HG03571 (cell line): ENCODE results near the gene VEZT.
"Not testable (repeated sequence)": the region's sequence is repeated elsewhere in the genome, so short reads cannot be mapped to it uniquely, and the experiment has no call there.

ENCODE experiments used
- ATAC-seq: cut with Tn5 transposase; IDR thresholded peaks from one replicate; pipeline ENCODE4 v1.9.1; 2021; ENCODE audit not compliant: unreplicated experiment

Gene VEZT, protein sequence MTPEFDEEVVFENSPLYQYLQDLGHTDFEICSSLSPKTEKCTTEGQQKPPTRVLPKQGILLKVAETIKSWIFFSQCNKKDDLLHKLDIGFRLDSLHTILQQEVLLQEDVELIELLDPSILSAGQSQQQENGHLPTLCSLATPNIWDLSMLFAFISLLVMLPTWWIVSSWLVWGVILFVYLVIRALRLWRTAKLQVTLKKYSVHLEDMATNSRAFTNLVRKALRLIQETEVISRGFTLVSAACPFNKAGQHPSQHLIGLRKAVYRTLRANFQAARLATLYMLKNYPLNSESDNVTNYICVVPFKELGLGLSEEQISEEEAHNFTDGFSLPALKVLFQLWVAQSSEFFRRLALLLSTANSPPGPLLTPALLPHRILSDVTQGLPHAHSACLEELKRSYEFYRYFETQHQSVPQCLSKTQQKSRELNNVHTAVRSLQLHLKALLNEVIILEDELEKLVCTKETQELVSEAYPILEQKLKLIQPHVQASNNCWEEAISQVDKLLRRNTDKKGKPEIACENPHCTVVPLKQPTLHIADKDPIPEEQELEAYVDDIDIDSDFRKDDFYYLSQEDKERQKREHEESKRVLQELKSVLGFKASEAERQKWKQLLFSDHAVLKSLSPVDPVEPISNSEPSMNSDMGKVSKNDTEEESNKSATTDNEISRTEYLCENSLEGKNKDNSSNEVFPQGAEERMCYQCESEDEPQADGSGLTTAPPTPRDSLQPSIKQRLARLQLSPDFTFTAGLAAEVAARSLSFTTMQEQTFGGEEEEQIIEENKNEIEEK

GRCh38 chr12:95217377-95218149 is at the start of gene VEZT, which contains the start of gene FGD6:
Gene VEZT, plus strand, starts transcription at chr12:95217807. Its CDS starts 44 bp downstream, at chr12:95217851.
Gene FGD6, minus strand, starts transcription at chr12:95217467. Its CDS starts 227 bp downstream, at chr12:95217240.
- ATAC-seq, result peak; percentile 89

GRCh38 chr12:95168746-95169145 is 48.9 kb upstream of the VEZT start:
- ATAC-seq, result no peak

DNA sequence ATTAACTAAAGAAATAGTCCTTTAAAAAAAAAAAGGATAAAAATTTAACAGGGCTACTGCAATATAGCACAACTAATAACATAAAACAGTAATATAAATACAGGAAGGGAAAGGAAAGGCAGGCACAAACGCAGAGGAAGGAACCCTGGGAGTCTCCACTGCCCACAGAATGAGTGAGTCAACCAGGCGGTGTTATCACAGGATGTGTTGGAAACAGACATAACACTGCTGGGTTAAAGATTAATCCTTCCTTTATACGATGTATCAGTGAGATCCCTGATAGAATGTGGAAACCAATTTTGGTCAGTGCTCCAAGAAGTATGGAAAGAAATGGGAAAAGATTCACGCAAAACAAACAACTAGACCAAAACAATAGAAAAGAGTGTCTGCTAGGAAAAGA is 48.2 kb upstream of the VEZT start:
- ATAC-seq, result no peak

DNA sequence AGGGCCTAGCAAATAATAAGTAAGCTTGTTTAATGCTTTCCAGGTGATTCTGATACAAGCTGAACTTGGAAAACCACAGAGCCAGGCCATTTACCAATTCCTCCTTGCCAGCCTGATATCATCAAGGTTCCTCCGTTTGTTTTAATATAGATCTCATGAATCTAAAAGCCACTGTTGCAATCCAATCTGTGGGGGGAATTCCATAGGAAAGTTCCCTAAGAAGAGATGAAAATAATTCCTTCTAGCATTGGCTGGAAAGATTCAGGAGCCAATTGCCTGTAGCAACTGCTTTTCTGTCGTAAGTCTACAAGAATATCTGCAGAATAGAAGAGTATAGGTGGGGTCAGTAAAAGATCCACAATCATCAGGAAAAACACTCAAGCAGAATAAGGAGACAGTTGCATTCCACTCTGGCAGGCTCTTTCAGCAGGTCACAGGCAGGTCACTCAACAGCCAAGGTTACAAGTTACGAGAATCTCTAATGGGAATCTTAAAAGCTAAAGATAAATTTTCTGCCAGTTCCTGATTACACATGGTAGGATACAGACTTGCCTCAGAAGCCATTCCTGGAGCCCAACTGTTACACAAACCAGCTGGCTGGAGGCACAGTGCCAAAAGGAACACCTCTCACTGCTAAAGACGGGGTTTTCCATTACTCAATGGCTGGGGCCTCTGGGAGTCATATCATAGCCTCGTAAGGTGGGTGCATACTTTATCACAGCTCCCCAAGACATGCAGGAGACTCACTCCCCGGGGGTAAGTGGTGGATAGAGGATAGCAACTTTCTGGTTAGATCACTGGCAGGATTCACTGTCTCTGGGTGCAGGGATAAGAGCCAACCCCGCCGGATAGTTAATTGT is 44.0 kb upstream of the VEZT start:
- ATAC-seq, result no peak

DNA sequence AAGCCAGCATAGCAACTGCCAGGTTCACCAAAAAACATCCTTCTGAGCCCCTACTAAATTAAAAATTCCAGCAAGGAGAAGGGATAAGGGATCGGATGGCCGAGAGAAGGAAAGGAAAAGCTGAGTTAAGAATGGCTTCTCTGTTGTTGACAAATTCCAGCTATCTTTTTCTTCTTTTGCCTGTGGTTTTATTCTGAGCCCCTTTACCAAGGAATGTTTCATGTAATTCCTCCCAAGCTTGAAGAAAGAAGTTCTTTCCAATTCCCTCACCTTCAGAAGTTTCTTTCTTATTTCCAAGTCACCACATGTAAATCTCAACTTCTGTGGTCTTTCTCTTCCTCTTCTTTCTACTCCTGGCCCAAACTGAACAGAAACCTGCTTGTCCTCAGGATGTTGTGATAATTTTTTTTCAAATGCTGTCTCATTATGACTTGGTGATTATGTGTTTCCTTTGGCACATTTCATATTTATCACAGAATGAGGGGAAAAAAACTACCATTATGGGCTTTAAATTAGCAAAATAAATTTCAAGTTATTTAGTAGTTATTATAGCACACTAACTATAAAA is 40.3 kb upstream of the VEZT start:
- no peak for ATAC-seq

GRCh38 chr12:95178136-95178535 is 39.5 kb upstream of the VEZT start:
- no peak for ATAC-seq

DNA sequence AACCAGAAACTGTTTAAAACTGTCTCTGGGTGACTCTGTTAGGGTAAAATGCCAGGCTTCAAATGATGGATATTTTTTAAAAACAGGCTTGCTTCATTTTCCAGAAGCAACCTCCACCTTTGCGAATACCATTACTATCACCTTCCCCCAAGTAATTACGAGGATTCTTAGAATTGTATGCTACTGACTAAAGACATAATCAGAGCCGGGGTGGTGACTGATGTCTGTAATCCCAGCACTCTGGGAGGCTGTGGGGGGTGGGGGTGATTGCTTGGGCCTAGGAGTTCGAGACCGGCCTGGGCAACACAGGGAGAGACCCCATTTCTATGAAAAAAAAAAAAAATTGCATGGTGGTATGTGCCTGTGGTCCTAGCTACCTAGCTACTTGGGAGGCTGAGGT is 38.6 kb upstream of the VEZT start:
- no peak for ATAC-seq

DNA sequence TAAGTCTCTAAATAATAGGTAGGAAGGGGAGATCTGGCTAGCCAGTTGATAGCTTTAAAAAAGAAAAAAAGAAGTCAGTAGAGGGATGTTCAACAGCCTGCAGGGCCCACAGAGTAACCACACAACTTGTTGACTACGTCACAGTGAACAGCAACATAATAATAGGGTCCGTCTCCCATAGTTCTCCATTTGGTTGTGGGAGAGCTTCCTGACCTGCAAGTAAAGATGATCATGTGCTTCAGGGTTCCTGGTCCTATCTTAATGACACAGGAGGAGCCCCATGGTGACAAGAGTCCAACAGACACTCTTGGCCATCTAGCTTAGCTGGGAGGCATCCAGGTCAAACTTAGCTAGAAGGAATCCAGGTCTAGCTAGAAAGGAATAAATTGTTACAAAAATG is 36.5 kb upstream of the VEZT start:
- no peak for ATAC-seq

- no peak for ATAC-seq
Observed at GRCh38 chr12:95182868-95183415, 34.7 kb upstream of the VEZT start.

GRCh38 chr12:95184121-95184520 is 33.5 kb upstream of the VEZT start:
- ATAC-seq, result no peak

- no peak for ATAC-seq
Observed at GRCh38 chr12:95185072-95185471, 32.5 kb upstream of the VEZT start.

DNA sequence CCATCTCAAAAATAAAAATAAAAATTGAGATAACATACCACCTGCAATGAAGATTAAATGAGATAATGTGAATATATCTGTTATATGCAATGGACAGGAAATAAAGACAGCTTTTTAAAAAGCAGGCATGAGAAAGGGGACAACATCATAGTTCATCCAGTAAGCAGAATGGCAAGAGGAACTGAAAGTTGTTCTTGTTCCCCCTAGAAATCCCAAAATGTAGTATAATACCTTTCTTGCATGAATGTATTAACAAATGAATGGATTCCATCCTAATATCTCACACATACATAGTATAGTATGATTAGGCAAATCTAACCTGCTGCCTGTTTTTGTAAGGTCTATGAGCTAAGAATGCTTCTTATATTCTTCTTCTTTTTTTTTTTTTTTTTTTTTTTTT is 31.8 kb upstream of the VEZT start:
- ATAC-seq, result no peak

DNA sequence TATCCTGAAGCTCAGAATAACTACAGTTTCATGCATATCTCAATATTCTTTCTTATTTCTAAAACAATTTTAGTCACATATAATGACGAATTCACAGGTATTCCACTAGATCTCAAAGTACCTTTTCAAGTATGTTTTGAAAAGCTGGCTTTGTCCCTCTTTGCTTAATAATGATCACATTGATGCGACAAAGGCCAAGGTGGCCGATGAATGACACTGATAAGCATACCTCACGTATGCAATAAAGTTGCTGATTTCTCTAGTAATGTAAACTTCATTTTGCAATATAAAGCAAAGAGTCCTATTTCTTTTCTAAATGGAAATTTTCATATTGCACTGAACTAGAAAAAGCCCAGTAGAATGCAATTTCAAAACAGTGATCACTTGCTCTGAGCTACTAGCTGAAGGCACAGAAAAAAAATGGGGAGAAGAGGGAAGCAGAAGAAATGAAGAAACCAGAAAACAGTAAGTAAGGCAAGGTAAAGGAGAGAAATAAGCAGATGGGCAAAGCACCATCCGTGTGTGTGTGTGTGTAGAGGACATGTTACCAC is 29.7 kb upstream of the VEZT start:
- ATAC-seq, result no peak

DNA sequence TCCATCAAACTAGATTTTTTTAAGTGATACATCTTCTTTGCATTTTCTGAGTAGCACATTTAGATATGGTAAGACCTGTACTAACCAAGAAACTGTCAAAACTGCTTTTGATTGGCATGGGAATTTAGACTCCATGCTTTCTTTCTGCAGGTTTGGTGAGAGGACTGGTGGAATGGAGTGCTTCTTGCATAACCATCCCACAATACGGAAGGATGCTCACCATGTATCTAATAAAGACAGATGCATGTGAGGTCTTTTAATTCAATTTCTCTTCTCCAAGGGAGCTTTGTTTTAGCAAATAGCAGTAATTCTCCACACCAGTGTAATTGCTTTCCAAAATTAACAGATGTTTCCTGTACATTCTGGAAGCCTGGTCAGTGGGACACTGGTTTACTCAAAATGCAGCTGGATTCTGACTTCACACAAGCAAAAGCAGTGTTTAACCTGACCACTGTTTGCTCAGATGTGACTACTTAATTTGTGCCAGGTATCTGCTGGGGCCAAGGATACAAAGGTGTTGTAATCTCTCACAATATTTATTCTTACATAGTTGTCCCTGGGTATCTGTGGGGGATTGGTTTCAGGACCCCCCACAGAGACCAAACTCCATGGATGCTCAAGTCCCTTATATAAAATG is 26.4 kb upstream of the VEZT start:
- no peak for ATAC-seq

DNA sequence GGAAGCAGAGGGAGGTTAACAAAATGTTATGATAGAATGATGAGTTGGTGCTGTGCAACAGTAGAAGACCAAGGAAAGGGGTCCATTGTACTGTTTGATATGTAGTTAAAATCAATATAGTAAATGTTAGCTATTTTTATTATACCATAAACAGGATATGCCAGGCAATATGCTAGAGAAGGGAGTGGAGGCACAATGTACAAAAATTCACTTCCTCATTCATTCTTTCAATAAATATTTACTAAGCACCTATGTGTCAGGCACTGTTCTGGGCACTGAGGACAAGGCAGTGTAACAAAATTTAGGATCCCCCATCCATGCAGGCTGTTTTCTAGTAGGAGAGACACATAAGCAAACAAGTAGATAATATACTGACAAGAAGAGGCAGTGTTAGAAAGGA is 25.3 kb upstream of the VEZT start:
- no peak for ATAC-seq

DNA sequence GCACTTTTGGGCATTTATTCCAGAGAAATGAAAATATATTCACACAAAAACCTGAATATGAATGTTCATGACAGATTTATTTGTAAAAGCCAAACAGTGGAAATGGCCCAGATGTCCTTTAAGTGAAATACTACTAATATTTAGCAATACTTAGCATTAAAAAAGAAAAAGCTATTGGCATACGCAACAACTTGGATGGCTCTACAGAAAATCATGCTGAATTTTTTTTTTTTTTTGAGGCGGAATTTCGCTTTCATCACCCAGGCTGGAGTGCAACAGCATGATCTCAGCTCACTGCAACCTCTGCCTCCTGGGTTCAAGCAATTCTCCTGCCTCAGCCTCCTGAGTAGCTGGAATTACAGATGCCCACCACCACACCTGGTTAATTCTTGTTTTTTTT is 24.5 kb upstream of the VEZT start:
- ATAC-seq, result no peak

DNA sequence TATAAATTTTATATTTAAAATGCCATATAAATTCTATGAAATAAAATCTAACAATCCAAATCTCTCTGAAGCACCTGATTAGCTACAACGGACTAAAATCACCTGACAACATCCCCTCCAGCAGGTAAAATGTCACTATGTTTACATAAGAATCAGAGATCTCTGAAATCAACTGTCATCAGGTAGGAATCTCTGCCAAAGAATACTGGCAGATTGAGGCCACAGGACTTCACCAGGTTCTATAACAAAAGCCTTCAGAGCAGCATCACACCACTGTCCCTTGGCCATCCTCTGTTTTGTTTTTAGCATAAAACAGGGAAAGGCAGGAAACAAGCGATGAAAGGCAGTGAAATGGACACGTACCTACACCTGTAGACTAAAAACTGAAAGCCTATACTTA is 22.5 kb upstream of the VEZT start:
- no peak for ATAC-seq

DNA sequence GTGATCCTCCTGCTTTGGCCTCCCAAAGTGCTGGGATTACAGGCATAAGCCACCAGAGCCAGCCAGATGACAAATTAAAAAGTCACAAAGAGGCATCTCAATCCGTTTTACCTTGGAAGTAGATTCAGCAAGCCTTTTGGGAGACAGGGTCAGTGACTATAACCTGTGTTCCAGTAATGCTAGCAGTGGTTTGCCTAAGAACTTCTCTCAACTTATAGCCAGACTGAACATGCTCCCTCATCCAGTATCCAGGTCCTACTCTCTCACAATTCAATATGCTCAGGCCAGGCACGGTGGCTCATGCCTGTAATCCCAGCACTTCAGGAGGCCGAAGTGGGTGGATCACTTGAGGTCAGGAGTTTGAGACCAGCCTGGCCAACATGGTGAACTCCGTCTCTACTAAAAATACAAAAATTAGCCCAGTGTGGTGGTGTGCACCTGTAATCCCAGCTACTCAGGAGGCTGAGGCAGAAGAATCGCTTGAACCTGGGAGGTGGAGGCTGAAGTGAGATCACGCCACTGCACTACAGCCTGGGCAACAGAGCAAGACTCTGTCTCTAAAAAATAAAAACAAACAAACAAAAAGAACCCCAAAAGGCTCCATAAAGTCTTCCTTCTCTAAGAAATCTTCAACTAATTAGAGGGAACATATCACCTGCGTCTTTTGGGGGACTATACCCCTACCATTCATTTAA is 20.6 kb upstream of the VEZT start:
- ATAC-seq, result not testable (repeated sequence)

- no peak for ATAC-seq
Observed at GRCh38 chr12:95197636-95198035, 20.0 kb upstream of the VEZT start.
